AG08396 (cell line): Measurements from ENCODE around the gene LIPC.

Source experiments
- DNase-seq: peaks from one replicate; pipeline ENCODE4 v3.0.0; 2012; ENCODE audit warnings: low spot score, mixed read lengths

LIPC gene

DNA sequence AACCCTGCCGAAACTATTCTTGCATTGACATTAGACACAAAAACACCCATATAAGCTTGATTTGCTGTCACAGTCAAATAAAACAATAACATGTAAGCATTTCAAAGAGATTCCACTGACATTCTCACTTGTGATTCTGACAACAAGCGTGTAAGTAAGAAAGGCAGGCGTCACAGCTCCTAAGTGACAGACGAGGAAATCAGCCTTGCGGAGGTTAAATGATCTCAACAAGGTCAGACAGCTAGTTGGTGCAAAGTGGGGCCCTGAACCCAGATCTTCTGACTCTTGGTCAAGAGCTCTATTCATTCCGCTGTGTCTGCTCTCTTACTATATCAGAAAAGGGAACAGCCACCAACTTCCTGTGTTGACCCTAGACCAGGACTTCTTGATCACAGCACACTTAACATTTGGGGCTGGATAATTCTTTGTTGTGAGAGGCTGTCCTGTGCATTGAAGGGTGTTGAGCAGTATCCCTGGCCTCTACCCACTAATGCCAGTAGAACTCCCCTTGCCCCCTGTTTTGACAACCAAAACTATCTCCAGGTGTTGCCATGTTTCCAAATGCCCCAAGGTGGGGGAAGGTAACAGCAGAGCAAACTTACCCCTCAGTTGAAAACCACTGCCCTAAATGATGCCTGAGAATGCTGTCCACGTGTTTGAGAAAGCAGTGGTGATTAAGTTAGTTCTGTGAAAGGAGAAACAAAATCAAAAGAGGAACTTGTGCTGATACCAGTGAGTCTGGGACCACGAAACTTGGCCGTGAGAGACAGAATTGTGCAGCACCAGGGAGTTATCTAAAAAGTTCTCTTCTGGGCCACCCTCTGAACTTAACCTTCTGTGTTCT, 86.1 kb downstream of the LIPC start:
- no peak for DNase-seq

DNA sequence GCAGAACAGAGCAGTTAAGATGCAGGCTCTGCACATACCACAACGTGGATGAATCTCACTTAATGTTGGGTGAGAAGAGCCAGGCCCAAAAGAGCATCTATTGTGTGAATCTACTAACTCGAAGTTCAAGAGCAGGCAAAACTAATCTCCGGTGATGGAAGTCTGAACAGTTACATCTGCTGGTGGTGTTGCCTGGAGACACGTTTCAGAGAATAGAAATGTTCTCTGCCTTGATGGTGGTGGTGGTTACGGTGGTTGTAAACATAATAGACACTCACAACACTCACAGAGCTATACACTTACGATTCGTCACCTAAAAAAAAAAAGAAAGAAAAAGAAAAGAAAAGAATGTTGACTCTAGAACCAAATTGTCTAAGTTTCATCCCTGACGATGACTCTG, 86.8 kb downstream of the LIPC start:
- no peak for DNase-seq

DNA sequence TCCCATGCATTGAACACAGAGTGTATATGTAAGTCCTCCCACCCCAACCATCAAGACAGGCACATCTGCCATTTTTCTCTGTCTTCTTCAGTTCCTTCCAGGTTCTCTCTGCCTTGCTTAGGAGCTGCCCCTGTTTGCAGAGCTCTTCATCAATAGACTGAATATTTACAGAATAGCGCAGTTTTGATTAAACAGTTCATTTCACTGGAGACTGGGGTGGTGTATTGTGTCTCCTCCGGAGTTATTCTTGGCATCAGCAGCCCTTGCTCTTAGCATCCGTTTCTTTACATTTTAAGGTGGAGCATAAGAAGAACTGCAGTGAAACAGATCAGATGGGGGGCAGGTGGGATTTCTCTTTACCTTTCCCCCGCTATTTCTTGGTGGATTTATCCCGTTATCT, 87.7 kb downstream of the LIPC start:
- DNase-seq, result no peak

DNA sequence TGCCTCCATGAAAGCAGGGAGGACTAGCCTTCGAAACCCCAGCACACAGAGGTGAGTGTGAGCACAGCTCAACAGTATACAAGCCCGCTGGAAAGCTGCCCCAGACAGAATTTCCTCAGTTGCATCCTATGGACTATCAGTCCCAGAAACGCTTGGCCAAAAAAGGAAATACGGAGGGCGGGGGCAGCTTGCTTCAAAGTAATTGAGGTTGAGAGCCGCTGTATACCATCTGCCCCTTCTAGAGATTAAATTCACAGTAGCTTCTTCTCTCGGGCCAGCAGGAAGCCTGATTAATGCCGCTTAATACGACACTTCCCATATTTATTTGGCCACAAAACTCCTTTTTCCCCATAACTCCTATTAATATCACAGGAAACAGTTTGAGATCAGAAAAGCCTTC, 88.7 kb downstream of the LIPC start:
- DNase-seq, result no peak

DNA sequence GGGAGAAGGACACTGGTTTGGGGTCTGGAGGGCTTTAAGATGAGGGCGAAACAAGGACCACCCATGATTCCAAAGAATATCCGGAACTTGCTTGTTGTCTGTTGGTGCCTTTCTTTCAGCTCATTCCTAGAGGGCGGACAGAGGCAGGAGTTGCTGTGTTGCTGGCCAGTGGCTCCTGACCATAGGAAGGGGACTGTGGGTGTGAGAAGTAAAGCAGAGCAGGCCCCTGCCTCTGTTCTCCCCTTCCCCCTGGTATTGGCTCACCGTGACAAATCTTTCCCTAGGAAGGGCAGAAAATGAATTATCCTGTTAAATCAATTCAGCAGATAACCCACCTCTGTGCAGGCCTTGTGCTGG, 89.1 kb downstream of the LIPC start:
- DNase-seq, result no peak

DNA sequence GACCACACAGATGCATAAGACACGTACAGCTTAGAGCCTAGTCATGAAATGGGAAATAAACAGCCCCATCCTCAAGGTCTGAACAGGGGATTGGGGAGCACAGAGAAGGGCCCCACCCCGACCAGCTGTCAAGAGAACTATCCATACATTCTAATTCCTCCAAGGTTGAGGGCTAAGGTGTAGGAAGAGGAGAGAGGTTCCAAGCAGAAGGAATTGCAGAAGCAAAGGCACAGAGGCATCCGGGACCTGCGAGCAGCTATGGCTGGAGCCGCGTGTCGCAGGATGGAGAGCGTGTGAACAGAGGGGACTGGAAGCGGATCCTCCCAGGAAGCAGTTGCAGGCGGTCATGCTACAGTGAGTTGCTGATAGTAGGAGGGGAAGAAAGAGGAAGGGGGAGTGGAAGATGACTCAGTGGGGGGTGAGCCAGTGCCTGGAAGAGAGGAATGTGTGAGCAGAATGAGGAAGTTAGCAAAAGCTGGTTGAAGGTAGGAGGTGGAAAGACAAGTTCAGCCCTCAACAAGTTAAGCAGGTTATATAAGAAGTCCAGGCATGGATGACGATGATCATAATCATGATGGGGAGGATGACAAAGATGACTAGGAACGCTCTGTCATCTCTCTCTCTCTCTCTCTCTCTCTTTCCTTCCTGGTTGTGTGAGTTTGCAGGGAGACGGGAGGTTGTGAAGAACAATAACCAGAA, 89.7 kb downstream of the LIPC start:
- DNase-seq, result peak; percentile 60

DNA sequence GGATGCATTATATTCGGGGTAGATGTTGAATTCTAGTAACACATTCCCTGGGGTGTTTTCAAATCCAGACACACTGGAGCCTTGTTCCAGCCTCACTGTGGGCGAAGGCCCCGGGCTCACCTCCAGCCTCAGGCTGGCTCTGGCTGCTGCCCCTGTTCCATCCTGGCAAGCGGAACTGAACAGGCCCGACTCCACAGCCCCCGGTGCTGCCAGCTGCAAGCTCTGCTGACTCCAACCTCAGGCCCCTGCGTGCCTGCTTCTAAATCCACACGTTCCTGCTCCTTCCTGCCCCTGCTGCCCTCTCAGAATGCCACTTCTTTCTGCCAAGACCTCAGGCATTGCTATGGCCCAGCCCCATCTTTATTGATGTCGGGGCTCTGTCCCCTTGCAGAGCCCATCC, 90.6 kb downstream of the LIPC start:
- DNase-seq, result no peak

DNA sequence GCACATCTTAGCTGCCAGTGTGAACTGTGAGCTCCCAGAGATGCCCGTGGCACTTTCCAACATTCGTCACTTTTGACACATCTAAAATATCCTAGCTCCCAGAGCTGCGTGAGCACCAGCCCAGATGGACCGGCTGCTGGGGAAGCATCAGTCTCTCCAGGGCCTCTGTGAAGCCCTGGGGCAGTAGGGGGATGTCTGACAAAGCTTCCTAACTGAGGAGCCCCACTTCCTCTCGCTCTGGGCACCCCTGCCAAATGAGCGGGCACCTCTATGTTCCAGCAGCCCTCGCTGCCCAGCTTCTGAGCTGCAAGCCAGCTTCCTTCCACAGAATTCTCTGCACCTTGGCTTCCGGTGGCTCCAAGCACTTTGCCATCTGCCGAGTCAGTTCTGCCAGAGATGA, 91.1 kb downstream of the LIPC start:
- no peak for DNase-seq

DNA sequence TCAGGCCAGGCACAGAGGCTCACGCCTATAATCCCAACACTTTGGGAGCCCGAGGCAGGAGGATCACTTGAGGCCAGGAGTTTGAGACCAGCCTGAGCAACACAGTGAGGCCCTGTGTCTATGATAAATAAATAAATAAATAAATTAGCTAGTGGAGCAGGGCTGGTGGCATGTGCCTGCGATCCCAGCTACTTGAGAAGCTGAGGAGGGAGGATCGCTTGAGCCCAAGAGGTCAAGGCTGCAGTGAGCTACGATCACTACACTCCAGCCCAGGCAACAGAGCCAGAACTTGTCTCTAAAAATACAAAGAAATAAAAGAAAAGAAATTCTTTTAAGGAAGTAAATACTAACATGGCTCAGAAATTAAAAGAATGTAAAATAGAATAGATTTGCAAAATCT, 91.8 kb downstream of the LIPC start:
- DNase-seq, result no peak

DNA sequence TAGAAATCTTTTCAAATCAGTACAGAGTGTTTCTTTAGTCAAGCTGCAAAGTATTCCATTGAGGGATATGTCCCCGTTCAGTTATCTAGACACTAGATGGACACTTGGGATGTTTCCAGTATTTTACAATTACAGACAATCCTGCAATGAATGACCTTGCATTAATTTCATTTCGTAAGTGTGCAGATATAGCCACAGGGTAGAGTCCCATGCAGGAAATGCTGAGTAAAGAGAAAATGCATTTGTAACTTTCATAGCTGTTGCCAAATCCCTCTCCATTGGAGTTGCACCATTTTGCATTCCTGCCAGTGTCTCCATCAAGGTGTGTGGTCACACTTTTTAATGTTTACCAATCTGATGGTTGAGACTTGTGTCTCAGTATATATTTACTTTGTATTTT, 92.5 kb downstream of the LIPC start:
- DNase-seq, result no peak

DNA sequence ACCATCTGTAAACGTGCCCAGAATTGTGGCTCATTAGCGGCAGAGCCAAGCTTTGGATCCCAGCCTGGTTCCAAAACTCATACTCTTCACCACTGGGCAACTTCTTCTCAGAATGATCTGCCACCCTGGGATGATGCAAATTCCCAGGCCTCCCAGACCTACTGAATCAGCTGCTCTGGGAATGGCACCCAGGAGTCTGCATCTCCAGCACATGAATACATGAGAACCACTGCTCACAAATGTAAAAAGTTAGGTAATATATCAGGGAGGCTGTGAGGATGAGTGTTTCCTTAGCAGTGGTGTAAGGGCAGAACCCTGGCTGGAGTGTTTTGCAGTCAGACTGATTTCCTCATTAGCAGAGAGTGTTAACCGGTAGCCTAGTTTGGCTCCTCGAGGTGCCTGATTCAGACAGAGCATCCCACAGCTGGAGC, 94.2 kb downstream of the LIPC start:
- DNase-seq, result no peak

DNA sequence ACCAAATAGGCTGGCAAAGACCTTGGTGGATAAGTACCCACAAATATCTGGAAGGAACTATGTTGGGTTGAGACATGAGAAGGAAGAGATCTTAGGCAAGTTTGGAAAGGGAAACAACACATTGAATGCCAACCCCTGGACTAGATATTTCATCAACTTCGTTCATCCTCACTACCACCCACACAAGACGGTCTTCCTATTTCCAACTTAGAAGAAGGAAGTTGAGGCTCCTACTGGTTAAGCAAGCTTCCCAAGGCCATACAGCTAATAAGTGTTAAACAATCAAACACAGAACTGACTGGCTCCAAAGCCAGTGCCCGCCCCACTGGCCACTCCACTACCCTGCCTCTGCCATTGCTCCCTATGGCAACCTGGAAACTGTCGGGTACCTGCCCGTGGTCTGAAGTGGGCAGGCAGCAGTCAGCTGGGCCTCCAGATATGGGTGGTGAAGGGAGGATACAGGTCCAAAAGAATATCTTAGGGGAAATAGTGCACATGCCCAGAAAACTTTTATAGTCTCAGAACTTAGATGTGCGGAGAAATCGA, 94.9 kb downstream of the LIPC start:
- DNase-seq, result no peak

DNA sequence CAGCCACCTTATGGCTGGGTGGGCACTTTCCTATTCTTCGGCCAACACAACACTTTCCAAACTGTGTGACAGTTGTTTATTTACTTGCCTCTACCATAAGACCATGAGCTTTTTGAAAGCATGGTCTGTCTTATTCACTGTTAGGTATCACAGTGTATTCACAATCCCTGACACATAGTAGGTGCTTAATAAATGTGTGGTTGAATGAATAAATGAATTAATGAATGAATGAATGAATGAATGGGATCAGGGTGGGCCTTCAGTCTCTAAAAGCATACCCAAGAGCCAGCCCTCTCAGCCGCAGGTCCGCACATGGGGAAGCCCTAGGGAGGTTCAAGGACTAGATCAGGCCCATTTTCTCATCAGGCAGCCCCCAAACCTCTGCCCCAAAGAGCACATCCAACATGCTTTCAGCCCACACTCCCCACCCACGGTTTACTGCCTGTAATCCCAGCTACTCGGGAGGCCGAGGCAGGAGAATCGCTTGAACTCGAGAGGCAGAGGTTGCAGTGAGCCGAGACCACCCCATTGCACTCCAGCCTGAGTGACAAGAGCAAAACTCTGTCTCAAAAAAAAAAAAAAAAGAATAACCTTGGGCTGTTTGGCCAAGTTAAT, 95.9 kb downstream of the LIPC start:
- DNase-seq, result no peak

DNA sequence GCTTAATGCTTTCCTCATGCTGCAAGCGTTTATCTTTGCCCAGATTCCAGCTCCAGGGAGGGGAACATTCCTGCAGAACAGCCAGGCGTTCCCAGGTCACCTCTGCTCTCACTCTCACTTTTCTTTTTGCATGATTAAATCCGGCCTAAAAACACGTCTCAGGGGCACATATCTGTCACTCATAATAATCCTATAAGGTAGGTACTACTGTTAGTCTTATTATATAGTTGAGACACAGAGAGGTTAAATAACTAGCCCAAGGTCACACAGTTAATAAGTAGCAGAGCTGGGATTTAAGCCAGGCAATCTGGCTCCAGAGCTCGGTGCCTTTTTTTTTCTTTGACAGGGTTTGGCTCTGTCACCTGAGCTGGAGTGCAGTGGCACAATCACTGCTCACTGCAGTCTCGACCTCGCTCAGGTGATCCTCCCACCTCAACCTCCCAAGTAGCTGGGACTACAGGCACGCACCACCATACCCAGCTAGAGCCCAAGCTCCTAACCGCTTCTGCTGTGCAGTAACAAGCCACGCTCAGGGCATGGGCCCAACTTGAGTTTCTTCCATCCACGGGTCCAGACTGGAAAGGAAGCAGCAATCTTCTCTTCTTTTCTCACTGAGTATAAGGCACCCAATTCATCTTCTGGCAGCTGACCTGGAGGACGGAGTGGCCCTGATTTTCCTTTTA, 96.5 kb downstream of the LIPC start:
- peak; percentile 72 for DNase-seq

DNA sequence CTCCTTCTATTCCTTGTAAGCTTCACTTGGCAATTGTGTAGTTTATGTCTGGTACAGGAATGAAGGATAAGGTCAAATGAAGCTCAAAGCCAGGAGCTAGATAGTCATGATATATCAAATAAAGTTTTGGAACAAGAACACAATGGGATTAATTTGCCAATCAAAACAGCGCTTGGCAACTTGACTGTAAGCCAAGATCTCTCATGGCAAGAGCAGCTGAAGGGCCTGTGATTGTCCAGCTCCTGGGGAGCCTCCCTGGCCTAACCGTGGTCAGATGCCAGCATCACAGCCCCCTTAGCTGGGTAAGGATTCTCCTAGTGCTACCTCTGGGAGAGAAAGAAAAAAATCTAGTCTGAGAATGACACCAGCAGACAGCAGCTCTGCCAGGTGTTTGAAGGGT, 97.2 kb downstream of the LIPC start:
- DNase-seq, result no peak

DNA sequence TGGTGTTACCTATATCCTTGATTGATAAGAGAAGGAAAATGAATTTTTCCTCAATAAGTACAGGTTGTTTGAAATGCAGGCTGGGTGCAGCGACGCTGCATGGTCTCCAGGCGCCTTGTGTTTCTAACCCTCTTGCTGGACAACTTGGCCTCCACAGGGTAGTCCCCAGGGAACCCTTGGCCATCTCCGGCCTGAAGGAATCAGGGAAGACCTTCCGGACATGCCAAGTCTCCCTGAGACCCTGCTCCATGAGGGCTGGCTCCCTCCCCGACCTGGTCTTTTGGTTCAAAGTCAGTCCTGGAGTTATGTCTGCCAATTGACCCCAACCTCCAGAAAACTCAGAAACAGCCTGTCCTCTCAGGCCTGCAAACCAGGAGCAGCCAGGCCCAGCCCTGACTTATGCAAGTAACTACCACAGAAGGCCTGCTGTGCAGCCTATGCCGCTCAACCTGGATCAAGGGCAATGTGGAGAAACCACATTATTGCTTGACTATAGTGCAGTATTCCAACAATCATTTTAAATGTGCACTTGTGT, 98.3 kb downstream of the LIPC start:
- DNase-seq, result no peak

DNA sequence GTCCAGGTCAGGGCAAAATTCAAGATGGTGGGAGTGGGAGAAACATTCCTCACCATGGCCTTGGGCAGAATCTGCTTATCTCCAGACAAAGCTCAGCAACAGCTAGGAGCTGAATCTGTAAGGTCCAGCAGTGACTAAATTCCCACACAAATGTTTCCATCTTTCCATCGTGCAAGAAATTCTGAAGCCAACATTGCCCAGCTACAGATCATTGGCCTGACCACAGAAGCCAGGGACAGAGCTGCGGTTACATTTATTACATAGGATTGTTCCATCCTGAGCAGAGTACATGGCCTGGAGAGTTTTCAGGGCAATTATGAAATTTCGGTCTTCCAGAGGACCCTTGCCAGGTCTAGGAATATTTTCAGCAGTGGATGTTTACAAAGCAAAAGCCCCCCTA, 100.3 kb downstream of the LIPC start:
- DNase-seq, result no peak

DNA sequence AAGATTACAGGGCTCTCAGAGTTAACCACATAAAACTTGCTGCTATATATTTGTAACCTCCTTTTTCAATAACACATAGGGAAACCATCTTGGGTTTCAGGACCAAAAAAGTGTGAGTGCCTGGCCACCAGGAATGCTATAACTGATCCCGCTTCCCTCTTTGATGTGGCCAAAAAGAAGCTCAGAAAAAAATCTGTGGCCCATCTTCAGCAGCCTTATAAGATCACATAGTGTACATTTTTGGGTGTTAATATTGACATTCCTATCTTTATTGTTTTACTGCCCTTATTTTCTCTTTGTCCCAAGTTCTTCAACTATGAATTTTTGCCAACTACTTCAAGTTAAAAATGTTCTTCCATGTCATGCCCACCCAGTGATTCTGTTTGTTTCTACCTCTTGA, 102.8 kb downstream of the LIPC start:
- no peak for DNase-seq

DNA sequence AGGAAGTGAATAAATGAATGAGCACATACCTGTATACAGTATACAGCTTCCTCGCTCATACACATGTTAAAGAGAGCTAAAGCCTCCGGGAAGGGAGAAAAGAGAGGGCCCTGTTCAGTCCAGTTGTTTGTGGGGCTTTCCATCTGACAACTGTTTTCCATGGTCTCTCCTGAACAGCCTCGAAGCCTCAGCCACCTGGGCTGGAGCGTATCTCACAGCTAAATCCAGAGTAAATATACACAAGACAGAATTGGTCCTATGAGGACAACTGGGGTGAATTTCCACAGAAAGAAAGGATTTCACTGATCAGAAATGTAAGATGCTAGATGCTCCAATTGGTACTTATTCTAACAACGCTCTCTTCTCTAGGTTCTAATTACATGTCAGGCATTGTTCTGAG, 103.5 kb downstream of the LIPC start:
- DNase-seq, result no peak

DNA sequence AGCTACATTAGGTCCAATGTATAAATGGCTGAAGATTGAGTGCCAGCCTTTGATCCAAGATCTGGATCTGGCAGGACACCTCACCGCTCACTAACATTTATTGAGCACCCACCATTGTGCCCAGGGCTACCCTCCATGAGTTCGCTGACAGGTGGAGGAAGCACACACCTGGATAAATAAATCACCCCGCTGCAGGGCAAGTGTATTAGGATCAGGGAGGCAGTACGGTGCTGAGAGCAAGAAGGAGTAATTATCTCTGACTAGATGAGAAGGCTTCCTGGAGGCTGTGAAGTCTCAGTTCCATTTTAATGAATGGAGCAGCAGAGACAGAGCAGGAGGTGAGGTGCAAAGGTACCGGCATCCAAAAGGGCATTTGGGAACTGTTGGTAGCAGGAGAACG, 104.1 kb downstream of the LIPC start:
- DNase-seq, result no peak

DNA sequence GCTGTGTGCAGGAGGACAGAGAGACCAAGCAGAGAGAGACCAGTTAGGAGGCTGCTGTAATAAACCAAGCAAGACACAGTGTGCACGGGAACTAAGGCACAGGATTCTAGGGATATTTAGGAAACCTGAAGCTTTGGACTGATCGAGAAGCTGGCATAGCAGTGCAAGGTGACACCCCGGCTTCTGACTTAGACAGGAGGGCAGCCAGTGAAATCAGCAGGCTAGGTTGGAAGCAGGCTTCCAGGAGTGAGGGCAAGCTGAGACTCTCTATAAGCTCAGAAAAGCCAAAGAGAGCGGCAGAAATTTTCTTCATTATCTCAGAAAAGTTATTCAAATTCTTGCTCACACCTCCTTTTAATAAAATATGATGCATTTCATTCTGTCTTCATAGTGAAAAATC, 104.6 kb downstream of the LIPC start:
- DNase-seq, result no peak

DNA sequence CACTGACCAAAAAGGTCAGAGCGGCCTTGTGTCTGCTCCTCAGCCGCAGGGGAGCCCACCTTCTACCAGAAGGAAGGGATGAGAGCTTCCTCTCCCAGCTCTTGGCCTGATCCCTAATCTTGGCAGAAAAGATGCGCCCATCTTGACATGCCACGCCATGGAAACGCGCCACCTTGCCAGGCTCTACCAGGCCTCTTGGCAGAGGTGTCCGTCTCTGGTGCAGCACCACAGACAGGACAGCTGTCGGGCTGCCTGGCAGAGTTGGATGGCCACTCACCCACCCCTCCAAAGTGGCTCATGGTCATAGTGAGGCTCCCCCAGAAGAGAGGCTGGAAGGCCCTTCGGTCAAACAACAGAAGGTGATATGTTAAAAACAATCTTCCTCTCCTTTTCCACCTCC, 105.2 kb downstream of the LIPC start:
- no peak for DNase-seq
